ENCODE data around the gene WWOX.

- TF ChIP-seq, protein P1, sequence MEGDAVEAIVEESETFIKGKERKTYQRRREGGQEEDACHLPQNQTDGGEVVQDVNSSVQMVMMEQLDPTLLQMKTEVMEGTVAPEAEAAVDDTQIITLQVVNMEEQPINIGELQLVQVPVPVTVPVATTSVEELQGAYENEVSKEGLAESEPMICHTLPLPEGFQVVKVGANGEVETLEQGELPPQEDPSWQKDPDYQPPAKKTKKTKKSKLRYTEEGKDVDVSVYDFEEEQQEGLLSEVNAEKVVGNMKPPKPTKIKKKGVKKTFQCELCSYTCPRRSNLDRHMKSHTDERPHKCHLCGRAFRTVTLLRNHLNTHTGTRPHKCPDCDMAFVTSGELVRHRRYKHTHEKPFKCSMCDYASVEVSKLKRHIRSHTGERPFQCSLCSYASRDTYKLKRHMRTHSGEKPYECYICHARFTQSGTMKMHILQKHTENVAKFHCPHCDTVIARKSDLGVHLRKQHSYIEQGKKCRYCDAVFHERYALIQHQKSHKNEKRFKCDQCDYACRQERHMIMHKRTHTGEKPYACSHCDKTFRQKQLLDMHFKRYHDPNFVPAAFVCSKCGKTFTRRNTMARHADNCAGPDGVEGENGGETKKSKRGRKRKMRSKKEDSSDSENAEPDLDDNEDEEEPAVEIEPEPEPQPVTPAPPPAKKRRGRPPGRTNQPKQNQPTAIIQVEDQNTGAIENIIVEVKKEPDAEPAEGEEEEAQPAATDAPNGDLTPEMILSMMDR (IDR thresholded peaks at IDR 0.05; ENCODE audit: poor library complexity): no peak
- no peak for TF ChIP-seq EZH2 (IDR thresholded peaks at IDR 0.05; ENCODE audit: borderline replicate concordance)
Measured at GRCh38 chr16:78611318-78611717, 511.9 kb downstream of the WWOX start.

All from hepatocyte (in vitro differentiated cells).